ENCODE data around the gene HYKK.
A peak's percentile ranks its signal among the peaks of the same experiment; 100 is the strongest.
"Not testable (repeated sequence)": the region's sequence is repeated elsewhere in the genome, so short reads cannot be mapped to it uniquely, and the experiment has no call there.

Gene HYKK

DNA sequence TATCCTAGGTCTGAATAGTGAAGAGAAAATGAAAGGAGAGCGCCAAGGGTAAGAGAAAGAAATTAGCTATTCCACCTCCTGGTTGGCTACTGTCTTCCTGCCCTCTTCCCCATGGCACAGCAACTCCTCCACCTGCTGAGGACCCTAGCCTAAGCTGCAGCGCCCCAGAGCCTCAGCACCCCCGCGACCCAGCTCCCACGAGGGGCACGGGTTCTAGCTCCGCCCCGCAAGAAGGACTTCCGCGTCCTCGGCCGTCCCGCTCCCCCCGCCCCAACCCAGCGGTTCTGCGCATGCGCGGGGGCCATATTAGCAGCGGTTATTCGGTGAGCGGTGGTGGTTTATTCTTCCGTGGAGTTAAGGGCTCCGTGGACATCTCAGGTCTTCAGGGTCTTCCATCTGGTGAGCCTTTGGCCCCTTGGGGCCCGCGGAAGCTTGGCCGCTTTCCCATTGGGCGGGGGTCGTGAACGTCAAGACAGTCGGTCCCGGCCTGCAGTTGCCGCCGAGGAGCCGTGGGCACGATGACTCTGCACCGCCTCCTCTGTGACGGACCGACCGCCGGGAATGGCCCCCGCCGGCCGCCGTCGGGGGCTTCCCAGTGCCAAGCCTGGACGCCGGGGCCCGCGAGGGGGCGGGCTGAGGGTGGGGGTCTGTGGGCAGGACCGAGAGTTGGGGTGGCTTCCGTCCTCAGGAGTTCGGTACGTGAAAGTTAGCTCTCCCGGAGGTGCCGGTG is 32.9 kb downstream of the HYKK start, which contains the start of gene PSMA4:
PSMA4 (plus strand) TSS at position 304 of the 730 bp plus-strand sequence. CDS start 1,484 bp downstream, outside the sequence.
- DNase-seq (ENCODE audit: low spot score): peak; percentile 93

DNA sequence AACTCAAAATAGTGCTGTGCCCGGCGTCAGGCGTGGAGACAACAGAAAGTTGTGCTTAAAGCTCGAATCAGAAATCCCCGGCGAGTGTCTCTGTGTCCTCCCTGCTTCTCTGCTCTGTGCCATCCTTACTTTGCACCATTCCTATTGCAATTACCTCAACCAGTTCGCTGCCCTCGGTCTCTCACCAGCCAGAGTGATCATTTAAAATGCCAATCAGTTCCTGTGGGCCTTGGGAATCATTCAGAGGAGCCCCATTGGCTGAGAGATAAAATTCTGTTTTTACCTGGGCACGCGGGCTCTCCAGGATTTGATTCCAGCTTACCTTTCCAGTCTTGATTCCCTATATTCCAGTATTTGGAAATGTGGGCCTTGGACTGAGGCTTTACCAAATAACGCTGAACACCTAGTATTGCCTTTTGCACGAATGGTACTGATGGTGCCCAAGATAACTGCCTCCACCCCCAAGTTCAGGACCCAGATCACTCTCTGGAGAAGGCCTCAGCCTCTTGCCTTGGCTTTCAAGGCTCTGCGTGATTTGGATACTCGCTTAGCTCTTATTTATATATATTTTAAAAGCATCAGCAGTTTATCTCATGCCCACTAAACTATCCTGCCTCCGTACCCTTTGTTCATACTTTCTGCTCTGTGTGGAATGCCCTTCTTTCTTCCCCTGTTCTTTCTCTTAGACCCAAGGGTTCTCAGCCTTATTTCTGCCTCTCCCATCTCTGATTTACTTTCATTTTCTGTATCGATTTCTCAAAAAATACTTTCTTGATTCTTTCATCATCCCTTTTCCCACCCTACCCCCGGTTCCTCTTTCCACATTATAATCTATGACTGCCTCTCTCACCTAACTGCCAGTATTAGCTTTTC is 33.7 kb downstream of the HYKK start:
- DNase-seq (ENCODE audit: low spot score): peak; percentile 50

DNA sequence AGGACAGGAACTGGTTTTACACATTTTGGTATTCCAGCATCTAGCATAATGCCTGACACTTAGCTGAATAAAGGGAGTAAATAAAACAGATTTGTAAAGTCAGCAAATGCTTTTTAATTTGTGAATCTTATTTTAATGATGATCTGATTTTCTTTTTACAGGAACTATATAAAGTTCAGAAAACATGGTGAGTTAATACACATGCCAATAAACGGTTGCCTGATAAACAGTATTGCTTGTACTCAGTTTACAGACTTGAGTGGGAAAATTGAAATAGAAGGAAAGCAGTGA is 34.3 kb downstream of the HYKK start:
- DNase-seq (ENCODE audit: low spot score): no peak

DNA sequence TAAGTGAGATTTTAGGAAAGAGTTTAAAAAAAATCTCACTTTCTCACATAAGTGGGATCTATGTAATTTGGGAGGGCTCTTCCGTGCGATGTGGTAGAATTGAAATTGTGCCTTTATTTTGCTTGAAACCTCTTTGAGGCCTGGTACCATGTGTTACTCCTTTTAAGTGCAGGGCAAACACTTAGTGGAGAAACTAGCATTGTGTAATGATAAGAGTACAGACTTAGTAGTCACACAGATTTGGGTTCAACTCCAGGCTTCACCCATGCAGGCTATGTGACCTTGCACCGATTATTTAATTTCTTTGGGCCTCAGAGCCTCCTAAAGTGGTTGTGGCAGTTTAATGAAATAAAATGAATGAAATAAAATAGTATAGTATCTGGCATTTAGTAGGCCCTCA is 35.3 kb downstream of the HYKK start:
- DNase-seq (ENCODE audit: low spot score): no peak

DNA sequence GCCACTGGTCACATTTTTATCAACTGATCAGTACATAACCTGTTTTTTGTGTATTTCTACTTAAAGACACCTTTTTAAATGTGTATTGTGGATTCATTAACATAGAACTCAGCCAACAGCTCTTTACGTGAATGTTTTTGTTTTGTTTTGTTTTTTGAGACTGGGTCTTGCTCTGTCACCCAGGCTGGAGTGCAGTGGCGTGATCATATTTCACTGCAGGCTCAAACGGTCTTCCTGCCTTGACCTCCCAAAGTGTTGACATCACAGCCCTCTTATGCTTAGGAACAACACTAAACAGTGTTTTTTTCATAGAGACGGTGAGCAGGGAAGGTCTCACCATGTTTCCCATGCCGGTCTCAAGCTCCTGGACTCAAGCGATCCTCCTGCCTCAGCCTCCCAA is 42.8 kb downstream of the HYKK start:
- no peak for DNase-seq (ENCODE audit: low spot score)

DNA sequence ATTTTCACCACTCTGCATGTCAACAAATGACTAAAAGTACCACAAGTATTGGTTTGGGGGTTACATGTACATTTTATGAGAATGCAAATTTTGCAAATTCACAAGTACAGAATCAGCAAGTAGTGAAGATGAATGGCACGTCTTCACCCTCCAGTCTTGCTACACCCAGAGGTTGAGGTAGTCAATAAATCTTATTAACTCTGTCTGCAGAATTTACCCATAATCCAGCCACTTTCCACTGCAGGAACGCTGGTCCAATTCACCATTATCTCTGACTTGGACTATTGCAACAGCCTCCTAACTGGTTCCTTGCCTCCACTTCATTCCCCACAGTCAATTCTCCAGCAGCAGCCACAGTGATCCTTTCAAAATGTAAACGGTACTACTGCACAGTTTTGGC is 43.4 kb downstream of the HYKK start:
- DNase-seq (ENCODE audit: low spot score): no peak

DNA sequence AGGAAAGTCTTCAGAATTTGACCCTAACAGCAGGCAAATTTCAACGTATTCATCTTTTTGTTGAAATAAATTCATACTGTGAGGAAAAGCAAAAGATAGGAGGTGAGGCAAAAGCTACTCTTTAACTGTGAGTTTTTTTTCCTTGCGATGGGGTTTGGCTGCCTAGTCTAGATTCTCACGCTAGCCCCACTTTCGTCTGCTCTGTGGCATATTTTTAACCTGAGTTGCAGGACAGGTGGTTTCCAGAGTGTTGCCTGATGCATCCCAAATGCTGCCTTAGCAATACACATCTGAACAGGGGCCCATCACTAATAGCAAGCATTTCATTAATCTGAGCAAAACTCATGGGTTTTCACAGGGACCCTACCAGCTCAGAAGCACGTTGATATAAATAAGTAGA is 44.5 kb downstream of the HYKK start:
- DNase-seq (ENCODE audit: low spot score): no peak

DNA sequence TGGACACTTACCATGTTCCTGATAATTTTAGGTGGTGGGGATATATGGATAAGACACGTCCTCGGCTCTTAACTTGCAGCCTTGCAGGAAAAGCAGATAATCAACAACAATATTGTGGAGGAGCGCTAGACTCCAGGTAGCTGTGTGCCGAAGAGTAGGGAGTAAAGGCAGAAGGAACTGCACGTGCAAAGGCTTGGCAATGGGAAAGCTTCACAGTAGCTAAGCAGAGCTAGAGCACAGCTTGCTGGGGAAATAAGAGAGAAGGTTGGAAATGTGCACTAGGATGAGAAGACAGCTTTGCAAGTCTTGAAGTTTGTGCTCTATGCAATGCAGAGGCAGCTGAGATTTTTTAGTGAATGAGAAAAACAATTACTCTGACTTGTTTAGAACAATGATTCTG is 45.2 kb downstream of the HYKK start:
- DNase-seq (ENCODE audit: low spot score): no peak

DNA sequence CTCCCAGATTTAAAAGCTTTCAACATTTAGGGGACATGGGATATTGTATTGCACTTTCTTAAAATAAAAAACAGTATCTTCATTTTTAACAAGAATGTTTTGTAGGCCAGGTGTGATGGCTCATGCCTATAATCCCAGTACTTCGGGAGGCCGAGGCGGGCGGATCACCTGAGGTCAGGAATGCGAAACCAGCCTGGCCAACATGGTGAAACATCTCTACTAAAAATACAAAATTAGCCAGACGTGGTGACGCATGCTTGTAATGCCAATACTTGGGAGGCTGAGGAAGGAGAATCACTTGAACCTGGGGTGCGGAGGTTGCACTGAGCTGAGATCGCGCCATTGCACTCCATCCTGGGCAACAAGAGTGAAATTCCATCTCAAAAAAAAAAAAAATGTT is 52.8 kb downstream of the HYKK start:
- not testable (repeated sequence) for DNase-seq (ENCODE audit: low spot score)

DNA sequence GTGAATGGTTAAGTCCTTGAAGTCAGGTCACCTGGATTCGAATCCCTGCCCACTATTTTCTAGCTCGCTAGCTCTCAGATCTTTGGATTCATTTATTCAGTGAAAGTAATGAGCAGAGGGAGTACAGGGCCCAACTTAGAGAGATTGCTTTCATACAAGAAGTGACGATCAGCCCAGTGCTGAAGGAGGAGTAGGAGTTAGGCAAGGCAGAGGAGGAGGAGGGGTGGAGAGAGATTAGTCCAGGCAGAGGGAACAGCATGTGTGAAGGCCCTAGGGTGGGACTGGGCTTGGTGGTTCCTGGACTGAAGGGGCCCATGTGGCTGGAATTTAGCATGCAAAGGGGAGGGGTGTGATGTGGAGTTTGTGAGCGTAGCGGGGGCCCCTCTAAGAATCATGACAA is 54.1 kb downstream of the HYKK start:
- DNase-seq (ENCODE audit: low spot score): no peak

DNA sequence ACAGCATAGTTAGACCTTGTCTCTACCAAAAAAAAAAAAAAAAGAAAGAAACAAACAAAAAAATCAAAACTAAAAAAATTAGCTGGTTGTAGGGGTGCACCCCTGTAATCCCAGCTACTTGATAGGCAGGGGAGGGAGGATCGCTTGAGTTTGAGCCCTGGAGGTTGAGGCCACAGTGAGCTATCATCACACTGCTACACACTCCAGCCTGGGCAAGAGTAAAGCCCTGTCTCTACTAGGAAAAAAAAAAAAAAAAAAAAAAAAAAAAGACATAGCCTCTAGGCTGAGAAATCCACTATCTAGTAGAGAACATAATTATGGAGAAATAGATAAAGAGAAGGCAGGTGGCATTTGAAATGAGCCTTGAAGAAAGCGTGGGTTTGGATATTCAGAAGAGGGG is 55.7 kb downstream of the HYKK start:
- DNase-seq (ENCODE audit: low spot score): no peak

DNA sequence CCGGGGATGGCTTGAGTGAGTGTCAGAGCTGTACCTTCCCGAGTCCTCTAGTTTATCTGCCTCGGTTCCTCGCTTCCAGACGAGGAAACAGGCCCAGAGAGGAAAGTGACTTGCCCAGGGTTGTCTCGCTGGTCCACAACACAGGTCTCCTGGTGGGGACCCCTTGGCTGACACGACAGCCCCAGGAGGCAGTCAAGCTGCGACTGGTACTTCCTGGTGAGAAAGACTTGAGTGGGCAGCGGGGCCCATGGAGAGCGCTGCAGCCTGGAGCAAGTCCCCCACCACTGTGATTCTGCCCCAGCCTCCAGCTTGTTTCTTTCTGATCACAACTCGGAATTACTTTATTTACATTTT is 57.3 kb downstream of the HYKK start:
- DNase-seq (ENCODE audit: low spot score): no peak

DNA sequence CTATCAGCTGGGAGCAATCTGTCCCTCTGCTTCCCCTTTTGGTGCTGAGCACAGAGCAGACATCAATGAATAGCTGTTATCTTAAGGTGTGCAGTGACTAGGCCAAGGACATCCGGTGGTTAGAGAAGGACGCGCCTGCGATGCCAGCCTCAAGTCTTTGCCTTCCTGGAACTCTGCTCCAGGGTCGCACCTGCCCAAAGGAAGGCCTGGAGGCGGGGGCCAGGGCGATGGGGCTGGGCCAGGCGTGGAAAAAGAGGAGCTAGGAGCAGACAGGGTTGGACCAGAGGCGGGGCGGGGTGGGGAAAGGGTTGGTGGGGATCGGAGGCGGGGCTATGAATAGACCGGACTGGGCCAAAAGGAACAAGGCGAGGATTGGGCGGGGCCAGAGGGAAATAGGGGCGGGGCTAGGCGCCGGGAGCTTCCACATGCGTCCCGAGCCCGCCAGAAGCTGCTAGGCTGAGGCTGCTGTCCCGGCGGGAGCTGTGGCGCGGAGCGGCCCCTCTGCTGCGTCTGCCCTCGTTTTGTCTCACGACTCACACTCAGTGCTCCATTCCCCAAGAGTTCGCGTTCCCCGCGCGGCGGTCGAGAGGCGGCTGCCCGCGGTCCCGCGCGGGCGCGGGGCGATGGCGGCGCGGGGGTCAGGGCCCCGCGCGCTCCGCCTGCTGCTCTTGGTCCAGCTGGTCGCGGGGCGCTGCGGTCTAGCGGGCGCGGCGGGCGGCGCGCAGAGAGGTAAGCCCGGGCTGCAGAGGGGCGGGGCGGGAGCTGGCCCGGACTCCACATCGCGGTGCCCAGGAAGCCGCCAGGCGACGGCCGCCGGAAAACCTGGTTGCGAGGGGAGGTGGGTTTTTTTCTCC is 57.9 kb downstream of the HYKK start, which contains the start of gene CHRNA5:
CHRNA5 (plus strand) TSS at position 424 of the 854 bp plus-strand sequence; CDS start at position 624, 200 bp downstream.
- peak; percentile 40 for DNase-seq (ENCODE audit: low spot score)

DNA sequence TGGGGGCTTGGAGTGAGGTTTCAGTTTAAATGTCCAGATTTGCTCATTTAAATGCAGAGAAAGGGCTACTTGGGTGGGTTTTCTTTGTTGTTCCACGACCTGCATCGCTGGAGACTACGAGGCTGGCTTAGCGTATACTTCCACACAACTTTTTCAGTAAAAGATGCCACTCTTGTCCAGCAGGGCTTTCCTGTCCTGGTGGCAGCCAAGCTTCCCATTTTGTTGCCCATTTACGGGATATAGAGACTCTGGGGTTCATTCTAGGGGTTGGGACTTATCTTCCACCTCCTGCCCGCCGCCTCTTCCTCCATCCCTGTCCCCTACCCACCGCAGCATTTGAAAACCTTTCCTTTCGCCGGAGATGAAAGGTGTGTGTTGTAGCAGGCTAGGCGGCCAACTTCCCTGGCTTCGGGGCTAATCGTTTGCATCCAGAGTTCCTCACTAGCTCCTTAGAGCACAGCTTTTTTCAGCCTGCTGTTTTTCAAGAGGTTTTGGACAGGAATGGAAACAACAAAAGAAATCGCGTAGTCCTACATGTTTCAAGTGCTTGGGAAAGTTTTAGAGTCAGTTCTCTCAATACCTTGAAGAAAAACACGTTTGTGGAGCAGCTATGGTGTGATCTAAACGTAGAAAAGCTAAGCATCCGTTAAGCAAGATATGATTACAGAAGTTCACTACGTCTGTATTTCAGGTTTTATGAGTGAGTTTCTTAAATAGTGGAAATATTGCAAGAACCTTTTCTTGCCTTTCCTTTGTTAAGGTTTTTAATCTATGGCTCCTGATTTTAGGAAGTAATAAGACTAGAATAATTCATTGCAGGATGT is 58.8 kb downstream of the HYKK start:
- no peak for DNase-seq (ENCODE audit: low spot score)

DNA sequence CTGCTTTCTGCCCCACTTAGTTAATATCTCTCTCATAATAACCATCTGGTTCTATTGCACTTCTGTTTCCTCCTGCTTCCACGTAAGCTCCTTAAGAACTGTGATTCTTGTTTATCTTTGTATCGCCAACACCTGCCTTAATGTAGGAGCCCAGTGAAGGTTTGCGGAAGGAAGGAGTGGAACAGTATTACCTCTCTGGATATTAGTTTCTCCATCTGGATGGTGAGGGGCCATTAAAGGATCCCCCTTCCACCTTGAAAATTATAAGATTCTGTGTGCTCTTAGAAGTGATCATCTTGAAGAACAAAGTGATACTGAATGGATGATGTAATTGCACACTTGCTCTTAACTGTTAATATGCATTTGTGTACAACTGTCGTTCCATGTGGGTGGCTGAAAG is 60.2 kb downstream of the HYKK start:
- DNase-seq (ENCODE audit: low spot score): no peak

DNA sequence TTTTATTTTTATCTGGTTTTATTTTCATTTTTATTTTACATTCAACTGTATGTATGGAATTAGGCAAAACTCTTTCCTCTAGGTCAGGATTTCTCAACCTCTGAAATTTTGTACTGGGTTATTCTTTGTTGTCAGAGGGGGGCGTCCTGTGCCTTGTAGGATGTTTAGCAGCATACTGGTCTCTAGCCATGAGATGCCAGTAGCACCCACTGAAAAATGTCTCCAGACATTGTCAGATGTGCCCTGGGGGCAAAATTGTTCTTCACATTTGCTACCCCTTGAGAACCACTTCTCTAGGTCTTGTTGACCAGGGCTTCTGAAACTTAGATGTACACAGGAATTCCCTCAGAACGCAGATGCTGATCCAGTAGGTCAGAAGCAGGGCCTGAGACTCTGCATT is 63.3 kb downstream of the HYKK start:
- peak; percentile 15 for DNase-seq (ENCODE audit: low spot score)

DNA sequence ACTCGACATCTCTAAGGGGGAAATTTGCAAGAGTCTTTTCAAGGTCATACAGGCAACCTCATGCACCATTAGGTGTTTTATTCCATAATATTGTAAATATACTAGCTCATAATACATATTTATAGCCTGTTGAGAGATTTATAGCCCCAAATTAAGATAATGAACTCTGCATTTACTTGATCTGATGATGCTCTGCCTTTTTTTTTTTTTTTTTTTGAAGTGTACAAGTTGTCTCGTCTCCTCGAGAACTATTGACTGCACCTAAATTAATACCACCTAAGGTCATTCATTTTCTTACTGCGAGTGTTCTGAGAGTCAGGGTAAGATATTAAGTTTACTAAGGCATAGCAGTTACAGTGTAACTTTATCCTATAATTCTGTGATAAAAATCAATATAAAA is 64.0 kb downstream of the HYKK start:
- DNase-seq (ENCODE audit: low spot score): no peak

DNA sequence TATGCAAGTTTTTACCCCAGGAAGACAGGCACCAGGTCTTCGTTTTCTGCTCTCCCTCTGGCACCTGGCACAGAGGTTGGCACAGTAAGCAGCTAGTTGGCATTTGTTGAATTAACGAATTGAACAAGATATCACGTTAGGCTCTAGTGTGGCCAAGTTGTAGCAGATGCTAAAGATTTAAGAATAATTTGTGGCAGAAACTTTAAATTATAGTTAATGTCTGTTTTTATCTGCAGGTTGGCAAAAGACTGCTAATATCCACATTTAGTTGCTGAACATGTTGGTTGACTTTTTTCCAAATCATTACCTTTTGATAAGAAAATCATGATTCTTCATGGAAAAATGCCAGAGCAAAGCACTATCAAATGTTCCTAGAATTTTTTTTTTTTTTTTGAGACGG is 66.0 kb downstream of the HYKK start:
- DNase-seq (ENCODE audit: low spot score): no peak

DNA sequence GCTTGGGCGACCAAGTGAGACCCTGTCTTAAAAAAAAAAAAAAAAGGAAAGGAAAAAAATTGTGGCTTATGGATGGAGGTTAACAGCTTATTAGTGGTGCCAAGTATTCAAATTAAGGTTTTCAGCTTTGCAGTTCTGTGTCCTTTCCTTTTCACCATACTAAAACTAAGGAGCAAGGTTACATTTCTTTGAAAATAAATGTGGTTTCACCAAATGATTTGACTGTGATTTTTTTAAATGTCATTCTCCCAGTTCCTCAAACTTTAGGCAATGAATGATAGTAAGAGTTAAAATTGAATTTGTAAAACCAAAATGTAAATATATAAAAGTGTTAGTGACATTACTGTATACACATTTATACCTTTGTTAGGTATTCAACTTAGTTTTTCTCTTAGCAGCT is 67.6 kb downstream of the HYKK start:
- no peak for DNase-seq (ENCODE audit: low spot score)
